ENCODE data around the gene LMF1.

The LMF1 gene

GRCh38 chr16:853981-854807 is 116.6 kb downstream of the LMF1 start:
- H3K4me3 ChIP-seq (ENCODE audit: control insufficient read depth, low read depth, low read length) = no peak overlapping the region
- no peak for TF ChIP-seq CTCF (conservative IDR thresholded peaks at IDR 0.05; ENCODE audit: control insufficient read depth, insufficient read depth, low read depth, low read length)
- no peak for DNase-seq (ENCODE audit: low read depth)

GRCh38 chr16:853306-853705 is 117.5 kb downstream of the LMF1 start:
- no peak for TF ChIP-seq CTCF (conservative IDR thresholded peaks at IDR 0.05; ENCODE audit: control insufficient read depth, insufficient read depth, low read depth, low read length)
- H3K4me3 ChIP-seq (ENCODE audit: control insufficient read depth, low read depth, low read length) = no peak overlapping the region
- no peak for DNase-seq (ENCODE audit: low read depth)

GRCh38 chr16:852451-853185 is 118.2 kb downstream of the LMF1 start:
- DNase-seq (ENCODE audit: low read depth) = no peak
- TF ChIP-seq CTCF (conservative IDR thresholded peaks at IDR 0.05; ENCODE audit: control insufficient read depth, insufficient read depth, low read depth, low read length) = no peak
- no peak overlapping the region for H3K4me3 ChIP-seq (ENCODE audit: control insufficient read depth, low read depth, low read length)

GRCh38 chr16:851871-852270 is 118.9 kb downstream of the LMF1 start:
- TF ChIP-seq CTCF (conservative IDR thresholded peaks at IDR 0.05; ENCODE audit: control insufficient read depth, insufficient read depth, low read depth, low read length) = no peak
- no peak overlapping the region for H3K4me3 ChIP-seq (ENCODE audit: control insufficient read depth, low read depth, low read length)
- no peak for DNase-seq (ENCODE audit: low read depth)

- no peak overlapping the region for H3K4me3 ChIP-seq (ENCODE audit: control insufficient read depth, low read depth, low read length)
- TF ChIP-seq CTCF (conservative IDR thresholded peaks at IDR 0.05; ENCODE audit: control insufficient read depth, insufficient read depth, low read depth, low read length) = no peak
- DNase-seq (ENCODE audit: low read depth) = no peak
These were observed 119.5 kb downstream of the LMF1 start for GRCh38 chr16:851209-851810.

- H3K4me3 ChIP-seq (ENCODE audit: control insufficient read depth, low read depth, low read length) = no peak overlapping the region
- TF ChIP-seq CTCF (conservative IDR thresholded peaks at IDR 0.05; ENCODE audit: control insufficient read depth, insufficient read depth, low read depth, low read length) = no peak
- no peak for DNase-seq (ENCODE audit: low read depth)
These were observed 120.1 kb downstream of the LMF1 start for GRCh38 chr16:850668-851067.

All from fibroblast of mammary gland (primary cell).